Left forelimb (tissue), 1 donor: ENCODE data around the gene HELLS.
"Not testable (repeated sequence)": the region's sequence is repeated elsewhere in the genome, so short reads cannot be mapped to it uniquely, and the experiment has no call there.

ENCODE experiments used
- DNase-seq: peaks from one replicate; pipeline ENCODE4 v3.0.0-alpha.2; 2018; ENCODE audit warnings: low spot score

The HELLS gene

DNA sequence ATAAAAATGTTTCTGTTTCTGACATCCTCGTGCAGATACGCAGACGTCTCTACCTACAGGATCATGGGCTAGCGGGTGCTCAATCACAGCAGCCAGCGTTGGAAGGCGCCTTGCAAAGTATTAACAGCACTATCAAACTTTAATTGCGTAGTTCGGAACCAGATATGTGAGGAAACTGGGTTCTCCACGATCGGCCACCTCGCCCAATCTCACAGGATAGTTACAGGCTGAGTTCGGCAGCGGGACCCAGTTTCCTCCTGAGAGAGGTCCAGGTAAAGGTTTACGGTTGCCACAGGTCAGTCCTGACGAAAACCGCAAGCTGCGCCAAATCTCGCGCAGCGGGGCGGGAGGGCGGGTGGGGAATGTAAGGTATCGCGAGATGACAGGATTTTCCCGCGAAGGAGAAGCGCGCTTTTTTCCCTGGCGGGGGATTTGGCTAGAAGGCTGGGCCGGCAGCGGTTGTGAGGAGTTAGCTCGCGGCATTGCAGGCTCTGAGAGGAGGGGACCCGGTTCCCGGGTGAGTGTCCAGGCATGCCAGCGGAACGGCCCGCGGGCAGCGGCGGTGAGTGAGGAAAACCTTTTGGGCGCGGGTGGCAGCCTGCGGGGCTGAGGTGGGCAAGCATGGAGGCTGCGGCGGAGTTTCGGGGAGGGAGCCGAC is at the start of gene HELLS:
Gene HELLS (plus strand): TSS at position 398 of the 658 bp plus-strand sequence. CDS start 134 bp downstream, at position 532.
- DNase-seq, result peak; percentile 93

DNA sequence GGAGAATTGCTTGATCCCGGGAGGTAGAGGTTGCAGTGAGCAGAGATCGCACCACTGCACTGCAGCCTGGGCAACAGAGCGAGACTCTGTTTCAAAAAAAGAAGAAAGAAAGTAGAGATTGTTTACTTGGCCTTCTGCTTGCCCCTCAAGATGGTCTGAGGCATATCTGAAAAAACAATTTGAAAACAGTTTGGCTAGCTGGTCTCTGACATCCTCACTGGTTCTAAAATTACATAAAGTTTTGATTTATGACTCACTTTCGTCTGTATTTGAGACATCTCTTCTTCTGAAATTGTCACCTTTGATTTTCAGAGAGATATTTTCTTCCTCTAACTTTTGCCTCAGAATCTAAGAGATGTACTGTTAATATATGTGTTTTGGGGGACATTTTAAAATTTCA is 49.6 kb upstream of the HELLS start:
- DNase-seq, result no peak

DNA sequence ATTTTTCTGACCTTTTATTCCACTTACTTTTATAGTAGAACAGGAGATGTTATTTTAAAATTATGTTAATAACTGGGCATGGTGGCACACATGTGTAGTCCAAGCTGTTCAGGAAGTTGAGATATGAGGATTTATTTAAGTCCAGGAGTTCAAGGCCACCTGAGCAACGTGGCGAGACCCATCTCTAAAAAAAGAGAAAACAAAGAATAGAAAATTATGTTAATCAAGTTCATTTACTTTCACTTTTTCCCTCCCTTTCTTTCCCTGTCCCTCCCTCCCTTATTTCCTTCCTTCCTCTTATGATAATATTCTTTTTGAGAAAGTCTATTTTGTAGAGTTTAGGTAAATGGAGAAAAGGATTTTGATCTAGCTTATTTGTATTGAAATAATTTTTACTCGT is 48.9 kb upstream of the HELLS start:
- DNase-seq, result no peak

DNA sequence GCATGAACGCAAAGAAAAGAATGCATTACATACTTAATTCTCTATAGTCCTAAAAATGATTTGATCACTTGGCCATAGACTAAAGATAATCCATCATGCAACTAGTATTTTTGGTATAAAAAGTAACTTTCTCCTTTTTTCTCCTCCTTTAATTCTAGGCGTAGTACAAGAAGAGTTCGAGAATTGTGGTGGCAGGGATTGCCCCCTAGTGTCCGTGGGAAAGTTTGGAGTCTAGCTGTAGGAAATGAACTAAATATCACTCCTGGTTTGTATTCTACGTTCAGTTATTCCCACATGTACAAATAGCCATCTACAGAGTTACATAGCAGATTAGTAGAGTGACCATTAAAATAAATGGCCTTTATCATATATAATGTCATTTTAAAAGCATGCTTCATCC is 45.5 kb upstream of the HELLS start:
- DNase-seq, result no peak

DNA sequence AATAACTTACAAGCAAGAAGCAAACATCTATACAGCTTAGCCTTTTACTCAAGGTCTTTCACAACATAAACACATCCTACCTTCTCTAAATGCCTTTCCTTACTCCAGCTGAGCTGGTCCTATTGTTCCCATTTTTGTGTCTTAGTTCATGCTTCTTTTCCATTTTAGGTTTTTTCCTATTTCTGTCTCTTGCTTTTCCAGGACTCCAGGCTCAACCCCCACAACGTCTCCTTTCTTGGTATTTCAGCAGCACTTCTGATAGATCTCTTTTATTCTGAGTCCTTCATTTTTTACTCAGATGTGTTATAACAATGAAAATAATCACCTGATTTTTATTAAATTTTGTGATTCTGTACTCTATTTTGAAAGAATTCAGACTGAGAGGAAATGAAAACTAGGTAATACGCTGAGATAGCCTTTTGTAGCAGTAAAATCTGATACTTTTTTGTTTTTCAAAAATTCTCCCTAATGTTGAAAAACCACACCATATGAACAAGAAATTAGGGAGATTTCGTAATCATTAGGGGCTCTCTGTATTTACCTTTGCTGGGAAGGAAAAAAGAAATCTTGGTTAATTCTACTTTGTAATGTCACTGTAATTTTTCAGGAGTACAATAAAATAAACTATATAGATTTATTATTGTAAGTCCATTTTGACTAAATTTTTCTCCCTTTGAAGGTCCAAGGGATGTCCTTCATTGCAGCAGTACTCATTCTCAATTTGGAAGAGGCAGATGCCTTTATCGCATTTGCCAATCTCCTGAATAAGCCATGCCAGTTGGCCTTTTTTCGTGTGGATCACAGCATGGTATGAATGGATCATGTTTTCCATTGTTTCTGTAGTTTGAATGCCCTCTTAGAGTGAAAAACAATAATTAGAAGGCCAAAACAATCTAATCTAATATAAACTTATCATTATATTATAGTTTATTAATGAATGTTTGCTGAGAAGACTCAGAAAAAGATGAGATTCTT is 24.0 kb upstream of the HELLS start:
- DNase-seq, result no peak

DNA sequence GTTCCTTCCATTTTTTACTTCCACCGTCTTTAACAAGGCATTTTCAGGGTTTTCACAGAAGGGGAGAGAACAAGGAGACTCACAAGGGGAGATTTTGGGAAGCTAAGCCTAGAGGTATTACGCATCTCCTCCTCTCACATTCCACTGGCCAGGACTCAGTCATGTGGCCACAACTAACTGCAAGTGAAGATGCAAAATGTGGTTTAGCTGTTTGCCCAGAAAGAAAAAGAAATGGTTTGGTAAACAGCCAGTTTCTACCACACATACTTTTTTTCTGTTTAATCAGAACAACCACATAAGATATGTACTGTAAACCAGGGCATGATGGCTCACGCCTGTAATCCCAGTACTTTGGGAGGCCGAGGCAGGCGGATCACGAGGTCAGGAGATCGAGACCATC is 21.4 kb upstream of the HELLS start:
- no peak for DNase-seq

DNA sequence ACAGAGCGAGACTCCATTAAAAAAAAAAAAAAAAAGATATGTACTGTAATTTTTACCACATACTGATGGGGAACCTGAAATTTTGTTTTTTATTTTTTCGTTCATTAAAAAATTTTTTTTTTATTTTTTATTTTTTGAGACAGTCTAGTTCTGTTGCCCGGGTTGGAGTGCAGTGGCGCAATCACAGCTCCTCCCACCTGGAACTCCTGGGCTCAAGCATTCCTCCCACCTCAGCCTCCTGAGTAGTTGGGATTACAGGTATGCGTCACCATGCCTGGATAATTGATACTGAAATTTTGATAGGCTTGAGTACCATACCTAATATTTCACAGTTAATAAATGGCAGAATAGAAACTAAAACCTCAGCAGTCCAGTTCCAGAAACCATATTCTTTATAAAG is 20.9 kb upstream of the HELLS start:
- DNase-seq, result no peak

DNA sequence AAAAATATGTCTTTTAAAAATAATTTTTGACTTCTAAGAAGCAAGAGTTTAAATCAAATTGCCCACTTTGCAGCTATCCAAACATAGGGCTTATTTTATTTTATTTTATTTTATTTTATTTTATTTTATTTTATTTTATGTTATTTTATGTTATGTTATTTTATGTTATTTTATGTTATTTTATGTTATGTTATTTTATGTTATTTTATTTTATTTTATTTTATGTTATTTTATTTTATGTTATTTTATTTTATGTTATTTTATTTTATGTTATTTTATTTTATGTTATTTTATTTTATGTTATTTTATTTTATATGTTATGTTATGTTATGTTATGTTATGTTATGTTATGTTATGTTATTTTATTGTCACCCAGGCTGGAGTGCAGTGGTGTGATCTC is 14.0 kb upstream of the HELLS start:
- not testable (repeated sequence) for DNase-seq

DNA sequence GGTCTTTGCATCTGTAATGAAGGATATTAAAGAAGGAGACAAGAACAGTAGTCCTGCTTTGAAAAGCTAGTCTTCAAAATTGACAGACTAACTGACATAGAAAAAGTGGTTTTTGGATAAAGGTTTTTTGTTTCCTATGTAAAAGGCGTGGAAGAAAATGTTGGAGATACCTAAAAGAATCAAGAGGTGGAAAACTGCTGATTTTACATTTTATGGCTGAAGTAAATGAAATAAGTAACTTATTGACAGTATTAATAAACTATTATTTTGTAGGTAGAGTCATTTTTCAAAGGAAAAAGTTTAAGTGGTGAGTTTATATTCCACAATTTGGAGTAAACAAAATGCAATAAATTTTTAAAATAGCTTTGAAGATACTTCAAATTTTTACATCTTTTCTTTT is 12.6 kb upstream of the HELLS start:
- no peak for DNase-seq

DNA sequence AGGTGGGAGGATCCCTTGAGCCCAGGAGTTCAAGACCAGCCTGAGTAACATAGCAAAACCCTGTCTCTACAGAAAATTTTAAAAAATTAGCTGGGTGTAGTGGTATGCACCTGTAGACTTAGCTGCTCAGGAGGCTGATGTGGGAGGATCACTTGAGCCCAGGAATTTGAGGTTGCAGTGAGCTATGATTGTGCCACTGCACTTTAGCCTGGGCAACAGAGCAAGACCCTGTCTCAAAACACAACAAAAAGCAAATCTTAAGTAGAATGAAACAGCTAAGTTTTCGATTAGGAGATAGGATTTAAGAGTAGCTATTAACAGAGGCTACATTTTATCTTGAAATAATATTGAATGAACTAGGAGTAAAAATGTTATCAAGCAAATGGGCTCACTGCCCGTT is 3.3 kb upstream of the HELLS start:
- not testable (repeated sequence) for DNase-seq

DNA sequence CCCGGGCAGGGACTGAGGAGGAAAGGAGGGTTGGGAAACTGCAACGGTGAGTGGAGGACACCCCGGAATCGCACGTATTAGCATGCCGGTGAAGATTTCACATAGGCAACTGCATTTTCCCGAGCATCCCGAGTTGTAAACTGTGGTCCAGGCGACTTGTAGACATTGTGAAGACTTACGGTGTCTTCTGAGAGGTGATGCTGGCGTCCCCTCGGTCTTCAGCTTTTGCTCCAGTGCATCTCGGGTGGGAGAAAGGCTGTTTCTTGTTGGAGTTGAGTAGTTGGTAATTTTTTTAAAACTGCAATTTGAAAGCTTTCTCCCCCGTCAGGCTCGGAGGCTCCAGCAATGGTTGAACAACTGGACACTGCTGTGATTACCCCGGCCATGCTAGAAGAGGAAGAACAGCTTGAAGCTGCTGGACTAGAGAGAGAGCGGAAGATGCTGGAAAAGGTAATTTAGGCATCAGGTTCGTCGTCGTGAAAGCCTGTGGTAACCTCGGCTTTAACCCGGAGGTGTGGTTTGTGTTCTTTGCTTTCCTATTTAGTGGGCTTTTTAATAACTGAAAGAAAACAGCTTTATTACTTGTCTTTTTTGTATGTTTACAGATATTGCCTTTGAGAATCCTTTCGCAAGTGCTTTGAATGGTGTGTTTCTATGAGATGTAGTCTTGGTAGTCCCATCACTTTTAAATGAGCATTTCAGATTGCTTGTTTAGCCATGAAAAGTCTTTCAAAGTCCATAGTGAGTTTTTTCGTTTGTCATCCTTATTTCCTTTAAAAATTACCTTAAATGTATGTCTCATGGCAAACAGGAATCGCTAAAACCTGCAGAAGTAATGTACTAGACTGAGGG is 687 bp downstream of the HELLS start:
- no peak for DNase-seq

DNA sequence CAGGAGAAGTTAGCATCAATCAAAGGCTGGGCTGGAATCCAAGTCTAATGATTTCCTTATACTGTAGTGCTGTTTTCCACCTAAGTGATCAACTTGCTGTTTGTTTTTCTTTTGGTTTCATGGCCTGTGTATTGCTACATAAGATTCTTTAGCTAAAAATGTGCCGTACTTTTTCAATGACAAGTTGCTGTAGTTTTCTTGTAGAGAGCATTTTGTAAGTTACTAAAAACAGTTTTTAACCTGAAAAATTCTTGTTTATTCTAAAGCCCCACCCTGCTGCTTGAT is 1.3 kb downstream of the HELLS start:
- DNase-seq, result no peak

DNA sequence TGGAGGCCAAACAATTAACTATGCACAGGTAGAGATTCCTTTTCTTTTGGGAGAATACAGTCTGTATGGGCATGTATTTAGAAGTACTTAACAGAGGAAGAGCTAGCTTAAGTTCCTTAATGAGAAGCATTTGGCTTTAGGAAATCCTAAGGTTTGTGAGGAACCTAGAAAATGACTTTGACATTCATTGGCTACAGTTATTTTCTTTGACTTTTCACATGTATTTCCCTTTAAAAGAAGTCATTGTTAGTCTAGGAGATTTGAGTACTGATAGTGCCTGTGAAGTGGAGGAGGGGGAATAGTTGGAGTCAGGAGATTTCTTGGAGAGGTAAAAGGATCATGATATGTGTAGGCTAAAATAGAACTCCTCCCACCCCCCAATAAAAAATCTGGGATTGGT is 3.6 kb downstream of the HELLS start:
- no peak for DNase-seq

DNA sequence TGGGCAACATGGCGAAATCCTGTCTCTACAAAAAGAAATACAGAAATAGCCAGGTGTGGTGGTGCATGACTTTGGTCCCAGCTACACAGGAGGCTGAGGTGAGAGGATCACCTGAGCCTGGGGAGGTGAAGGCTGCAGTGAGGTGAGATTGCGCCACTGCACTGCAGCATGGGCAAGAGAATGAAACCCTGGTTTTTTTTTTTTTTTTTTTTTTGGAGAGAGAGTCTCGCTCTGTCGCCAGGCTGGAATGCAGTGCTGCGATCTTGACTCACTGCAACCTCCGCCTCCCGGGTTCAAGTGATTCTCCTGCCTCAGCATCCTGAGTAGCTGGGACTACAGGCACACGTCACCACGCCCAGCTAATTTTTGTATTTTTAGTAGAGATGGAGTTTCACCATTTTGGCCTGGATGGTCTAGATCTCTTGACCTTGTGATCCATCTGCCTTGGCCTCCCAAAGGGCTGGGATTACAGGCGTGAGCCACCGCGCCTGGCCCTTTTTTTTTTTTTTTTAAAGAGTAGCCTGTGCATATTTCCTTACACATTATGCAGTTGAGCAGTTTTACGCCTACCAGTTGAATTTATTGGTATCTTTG is 22.2 kb downstream of the HELLS start:
- DNase-seq, result not testable (repeated sequence)

DNA sequence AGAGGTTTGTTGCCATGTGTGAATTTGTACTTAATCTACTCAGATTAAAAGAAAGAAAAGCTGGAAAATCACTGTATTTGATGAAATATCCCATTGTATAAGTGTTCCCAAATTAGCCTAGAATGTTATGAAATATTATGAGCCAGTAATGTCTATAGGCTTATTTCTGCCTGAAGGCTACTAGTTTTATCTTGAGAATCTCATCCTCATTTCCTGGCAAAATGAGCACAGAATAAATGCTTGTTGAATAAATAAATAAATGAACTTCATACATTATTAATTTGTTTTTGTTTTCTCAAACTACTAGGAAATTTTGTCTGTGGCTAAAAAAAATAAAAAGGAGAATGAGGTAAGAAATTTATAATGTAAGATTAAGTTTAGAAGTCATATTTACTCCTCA is 25.5 kb downstream of the HELLS start:
- no peak for DNase-seq

DNA sequence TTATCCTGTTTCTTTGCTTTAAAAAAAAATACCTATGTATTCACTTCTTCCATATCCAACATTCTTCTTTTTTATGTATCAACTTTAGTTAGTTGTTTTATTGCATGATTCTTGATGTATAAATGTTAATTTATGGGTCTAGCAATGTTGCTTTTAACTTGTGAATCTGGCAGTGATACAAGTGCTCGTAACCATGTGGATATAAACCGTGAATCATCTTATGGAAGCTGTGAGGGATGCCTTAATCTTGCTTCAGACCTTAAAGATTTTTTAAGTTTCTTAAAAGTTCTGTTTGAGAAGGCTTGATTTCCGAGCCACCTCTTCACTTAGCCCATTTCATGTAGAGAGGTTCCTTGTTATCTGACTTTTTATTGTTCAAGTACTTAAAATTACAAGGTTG is 25.9 kb downstream of the HELLS start:
- no peak for DNase-seq

DNA sequence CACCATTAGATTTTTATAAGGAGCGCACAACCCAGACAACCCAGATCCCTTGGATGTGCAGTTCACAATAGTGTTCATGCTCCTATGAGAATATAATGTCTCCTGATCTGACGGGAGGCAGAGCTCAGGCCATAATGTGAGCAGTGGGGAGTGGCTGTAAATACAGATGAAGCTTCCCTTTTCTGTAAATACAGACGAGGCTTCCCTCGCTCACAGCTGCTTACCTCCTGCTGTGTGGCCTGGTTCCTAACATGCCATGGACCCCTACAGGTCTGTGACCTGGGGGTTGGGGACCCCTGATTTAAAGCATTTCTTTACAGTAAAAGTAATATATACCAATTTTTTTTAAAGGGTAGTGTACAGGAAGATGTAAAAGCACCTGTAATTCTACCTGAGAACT is 33.2 kb downstream of the HELLS start:
- no peak for DNase-seq

DNA sequence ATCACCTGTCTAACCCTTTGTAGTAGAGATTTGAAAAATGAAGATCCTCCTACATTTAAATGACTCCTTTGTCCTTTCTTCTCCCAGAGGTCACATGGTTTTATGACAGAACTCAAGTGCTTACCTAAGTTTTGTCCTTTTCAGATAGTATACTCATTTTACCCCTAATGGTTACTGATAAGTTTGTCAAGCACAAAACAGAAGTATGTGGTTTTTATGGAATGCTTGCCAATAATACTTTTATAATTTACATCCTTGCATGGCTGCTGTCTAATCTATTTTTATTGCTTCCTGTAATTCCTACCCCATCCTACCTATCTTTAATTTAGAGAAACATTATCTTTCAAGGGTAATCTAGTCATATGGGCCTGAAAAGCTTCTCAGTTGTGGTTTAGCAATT is 37.5 kb downstream of the HELLS start:
- DNase-seq, result no peak

DNA sequence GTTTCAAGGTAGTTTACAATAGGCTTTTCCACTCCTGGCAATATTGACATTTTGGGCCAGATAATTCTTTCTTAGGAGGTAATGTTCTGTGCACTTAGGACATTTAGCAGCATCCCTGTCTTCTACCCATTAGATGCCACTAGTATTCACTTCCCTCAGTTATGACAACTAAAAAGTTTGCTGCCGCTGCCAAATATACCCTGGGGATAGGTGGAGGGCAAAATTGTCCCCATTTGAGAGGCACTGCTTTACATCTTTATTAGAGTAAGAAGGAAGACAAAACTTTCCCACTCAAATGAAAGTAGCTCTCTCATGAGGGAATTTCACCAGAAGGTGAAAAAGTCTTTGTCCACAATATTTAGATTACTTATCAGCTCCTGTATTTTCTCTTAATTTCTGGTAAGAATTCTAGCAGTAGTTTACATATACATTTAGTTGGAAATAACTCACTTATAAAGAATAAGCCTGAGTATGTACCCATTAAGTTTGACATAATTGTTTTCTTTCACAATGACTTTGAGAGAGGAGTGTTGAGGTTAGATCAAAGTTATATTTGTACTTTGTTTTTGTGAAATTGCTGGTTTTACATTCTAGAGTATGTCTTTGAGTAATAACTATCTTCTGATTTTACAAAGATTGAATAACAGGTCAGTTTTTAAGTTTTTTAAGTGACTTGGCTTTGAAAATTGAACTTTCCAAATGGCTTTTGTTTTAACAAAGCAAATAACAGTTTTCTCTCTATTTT is 46.0 kb downstream of the HELLS start:
- DNase-seq, result no peak

DNA sequence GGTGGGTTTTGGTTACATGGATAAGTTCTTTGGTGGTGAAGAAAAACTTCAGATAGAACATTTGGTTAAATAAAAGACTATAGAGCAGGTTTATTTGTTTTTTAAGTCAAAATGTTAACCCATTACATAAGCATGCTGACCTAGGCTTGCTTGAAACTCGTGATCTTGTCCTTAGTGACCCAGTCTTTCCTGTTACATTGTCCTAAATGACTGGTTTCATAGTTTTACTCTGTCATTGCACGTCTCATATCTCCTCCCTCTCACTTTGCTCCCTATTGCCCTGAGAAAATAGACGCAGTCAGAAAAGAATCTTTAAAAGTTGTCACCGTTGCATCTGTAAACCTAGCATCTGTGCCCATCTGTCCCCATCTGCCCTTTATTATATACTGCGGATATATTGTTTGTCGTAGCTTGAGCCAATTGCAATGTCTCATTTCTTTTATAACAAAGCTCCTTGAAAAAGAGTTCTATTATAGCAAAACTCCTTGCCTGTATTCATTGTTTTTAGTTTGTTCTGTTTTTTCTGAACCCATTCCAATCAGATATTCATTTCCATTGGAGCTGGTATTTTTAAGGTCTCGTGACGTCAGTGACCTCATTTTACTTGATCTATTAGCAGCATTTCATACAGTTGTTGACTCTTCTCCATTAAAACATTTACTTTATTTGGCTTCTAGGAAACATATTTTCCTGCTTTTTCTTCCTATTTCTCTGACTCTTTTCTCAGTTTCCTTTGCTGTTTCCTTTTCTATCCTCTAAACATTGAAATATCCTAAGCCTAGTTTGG is 57.3 kb downstream of the HELLS start:
- DNase-seq, result no peak

DNA sequence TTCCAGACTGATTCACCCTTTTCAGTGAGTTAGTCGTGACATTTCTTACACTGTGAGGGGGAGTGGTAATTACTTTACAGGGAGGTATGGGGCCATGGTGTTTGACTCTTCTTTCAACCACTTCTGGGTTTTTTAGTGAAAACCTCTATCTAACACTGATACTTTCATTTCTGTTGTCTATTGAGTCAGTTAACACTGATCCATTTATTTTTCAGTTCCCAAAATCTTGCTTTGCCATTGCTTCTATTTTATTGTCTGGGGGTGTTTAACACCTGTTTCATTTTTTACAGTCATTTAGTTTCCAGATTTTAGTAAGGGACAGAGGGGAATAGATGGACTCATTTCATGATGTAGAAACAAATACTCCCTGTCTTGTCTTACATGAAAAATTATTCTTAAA is 61.5 kb downstream of the HELLS start:
- no peak for DNase-seq
